Mesendoderm (in vitro differentiated cells): ENCODE data around the gene ZNF853.

Experiments
- DNase-seq: peaks from one replicate; pipeline ENCODE4 v3.0.0; 2013
- H2AK5ac ChIP-seq: 2 replicates; pipeline ENCODE4 v1.6.1; 2013; ENCODE audit warnings: low read length, inconsistent platforms
- H2BK120ac ChIP-seq: 2 replicates; pipeline ENCODE4 v1.6.1; 2013; ENCODE audit warnings: low read depth, mild to moderate bottlenecking, low read length, moderate library complexity, mixed read lengths
- H2BK15ac ChIP-seq: replicated peaks from 2 replicates; pipeline ENCODE4 v1.6.1; 2013; ENCODE audit warnings: low read depth, mild to moderate bottlenecking, moderate library complexity
- H2BK5ac ChIP-seq: 2 replicates; pipeline ENCODE4 v1.6.1; 2013; ENCODE audit warnings: low read length, inconsistent platforms
- H3K18ac ChIP-seq: 2 replicates; pipeline ENCODE4 v1.6.1; 2013; ENCODE audit warnings: mild to moderate bottlenecking, low read length, mixed read lengths
- H3K23ac ChIP-seq: one replicate; pipeline ENCODE4 v1.6.1; 2013; ENCODE audit warnings: low read length
- H3K27ac ChIP-seq: 2 replicates; pipeline ENCODE4 v1.5.1; 2013; ENCODE audit warnings: low read depth, mild to moderate bottlenecking, inconsistent platforms, low read length, moderate library complexity
- H3K27me3 ChIP-seq: 2 replicates; pipeline ENCODE4 v1.6.1; 2013; ENCODE audit warnings: low read length, control low read depth, mild to moderate bottlenecking, inconsistent platforms; ENCODE audit not compliant: insufficient read depth, poor library complexity
- H3K36me3 ChIP-seq: 2 replicates; pipeline ENCODE4 v1.6.1; 2013; ENCODE audit warnings: low read length, inconsistent platforms; ENCODE audit not compliant: control insufficient read depth, insufficient read depth
- H3K4ac ChIP-seq: one replicate; pipeline ENCODE4 v1.6.1; 2013; ENCODE audit warnings: low read depth, mild to moderate bottlenecking, low read length, moderate library complexity
- H3K4me1 ChIP-seq: 2 replicates; pipeline ENCODE4 v1.6.1; 2013; ENCODE audit warnings: low read depth, low read length, inconsistent platforms; ENCODE audit not compliant: control insufficient read depth
- H3K4me2 ChIP-seq: 2 replicates; pipeline ENCODE4 v1.6.1; 2013; ENCODE audit warnings: low read length
- H3K4me3 ChIP-seq: 2 replicates; pipeline ENCODE4 v1.5.1; 2013; ENCODE audit warnings: mild to moderate bottlenecking, low read length
- H3K56ac ChIP-seq: one replicate; pipeline ENCODE4 v1.6.1; 2013; ENCODE audit warnings: low read length
- H3K79me1 ChIP-seq: 2 replicates; pipeline ENCODE4 v1.6.1; 2013; ENCODE audit warnings: low read length, inconsistent platforms
- H3K79me2 ChIP-seq: 2 replicates; pipeline ENCODE4 v1.6.1; 2013; ENCODE audit warnings: mild to moderate bottlenecking, low read length; ENCODE audit not compliant: control insufficient read depth, insufficient read depth
- H3K9ac ChIP-seq: 2 replicates; pipeline ENCODE4 v1.6.1; 2013; ENCODE audit warnings: low read length, inconsistent platforms
- H4K5ac ChIP-seq: one replicate; pipeline ENCODE4 v1.6.1; 2013; ENCODE audit warnings: low read length
- H4K8ac ChIP-seq: one replicate; pipeline ENCODE4 v1.6.1; 2013; ENCODE audit warnings: low read depth, mild to moderate bottlenecking, control low read depth, low read length, moderate library complexity
- WGBS: extraction: QIAGEN DNeasy Blood & Tissue Kit; methylation state at CpG from one replicate; pipeline ENCODE4 v1.1.7; 2013; ENCODE audit warnings: low lambda C conversion rate, missing lambda C conversion rate; ENCODE audit not compliant: insufficient coverage; ENCODE audit errors: extremely low coverage; 5-methylcytosine and 5-hydroxymethylcytosine counted together

Gene ZNF853

DNA sequence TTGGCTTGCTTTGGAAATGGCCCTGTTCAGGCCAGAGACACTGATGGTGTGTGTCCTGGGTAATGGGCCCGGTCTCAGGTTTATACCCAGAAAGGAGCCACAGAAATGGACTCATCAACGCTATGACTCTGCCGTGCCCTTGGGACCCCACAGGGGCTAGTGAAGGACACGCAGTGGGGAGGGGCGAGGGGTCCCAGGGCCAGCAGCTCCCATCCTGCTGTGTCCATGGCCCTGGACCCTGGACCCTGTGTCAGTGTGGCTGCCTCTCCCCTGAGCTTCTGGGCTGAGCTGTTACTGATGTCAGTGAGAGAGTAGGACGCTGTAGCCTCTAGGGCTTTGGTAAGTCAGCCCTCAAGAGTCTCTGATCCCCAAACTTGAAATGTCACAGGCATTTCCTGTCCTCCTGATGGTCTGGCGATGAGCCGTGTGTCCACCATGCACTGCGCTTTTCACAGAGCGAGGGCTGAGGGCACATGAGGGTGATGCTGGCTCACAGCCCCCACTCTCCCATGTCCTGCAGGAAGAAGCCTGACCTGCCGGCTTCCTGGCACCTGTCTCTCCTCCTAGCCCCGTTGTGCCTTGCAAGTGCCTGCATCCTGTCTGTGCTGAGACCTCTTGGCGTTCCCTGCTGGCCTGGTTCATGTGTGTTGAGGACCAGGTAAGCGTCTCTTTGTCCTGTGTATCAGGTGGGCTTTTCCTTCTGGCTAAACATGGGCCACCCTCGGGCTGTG, 26.1 kb downstream of the ZNF853 start:
- H3K27ac ChIP-seq, result no peak overlapping the region
- no peak overlapping the region for H3K4ac ChIP-seq
- H3K18ac ChIP-seq, result no peak overlapping the region
- no peak overlapping the region for H4K5ac ChIP-seq
- no peak overlapping the region for H3K56ac ChIP-seq
- H3K36me3 ChIP-seq, result no peaks in the 10 kb centered on the region
- no peak for DNase-seq
- H3K4me1 ChIP-seq, result no peaks in the 10 kb centered on the region
- H3K79me1 ChIP-seq, result peaks cover 4% of the 10 kb centered on the region
- no peaks in the 10 kb centered on the region for H3K27me3 ChIP-seq
- H2BK120ac ChIP-seq, result no peak overlapping the region
- no peak overlapping the region for H3K23ac ChIP-seq
- no peak overlapping the region for H2AK5ac ChIP-seq
- no CpG with 5 or more reads among the region's 15 CpGs for WGBS
- no peak overlapping the region for H3K4me3 ChIP-seq
- no peak overlapping the region for H3K4me2 ChIP-seq
- no peak overlapping the region for H2BK5ac ChIP-seq
- H4K8ac ChIP-seq, result no peak overlapping the region
- H2BK15ac ChIP-seq, result no peak overlapping the region
- no peaks in the 10 kb centered on the region for H3K79me2 ChIP-seq
- no peak overlapping the region for H3K9ac ChIP-seq

DNA sequence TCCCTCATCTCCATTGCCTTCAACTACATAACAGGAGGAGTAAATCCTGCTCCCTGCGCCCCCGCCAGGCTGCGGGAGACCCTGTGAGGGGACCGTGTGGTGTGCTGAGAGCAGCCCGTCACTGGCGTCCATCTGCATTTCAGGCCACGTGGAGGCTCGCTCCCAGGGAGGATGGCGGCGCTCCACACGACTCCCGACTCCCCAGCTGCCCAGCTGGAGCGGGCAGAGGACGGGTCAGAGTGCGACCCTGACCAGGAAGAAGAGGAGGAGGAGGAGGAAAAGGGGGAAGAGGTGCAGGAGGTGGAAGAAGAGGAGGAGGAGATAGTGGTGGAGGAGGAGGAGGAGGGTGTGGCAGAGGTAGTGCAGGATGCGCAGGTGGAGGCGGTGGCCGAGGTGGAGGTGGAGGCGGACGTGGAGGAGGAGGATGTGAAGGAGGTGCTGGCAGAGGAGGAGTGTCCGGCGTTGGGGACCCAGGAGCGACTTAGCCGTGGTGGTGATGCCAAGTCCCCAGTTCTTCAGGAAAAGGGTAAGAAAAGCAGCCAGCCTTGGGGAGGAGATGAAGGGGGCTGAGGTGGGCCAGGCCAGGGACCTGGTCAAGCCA, 26.9 kb downstream of the ZNF853 start:
- DNase-seq, result no peak
- H3K79me1 ChIP-seq, result peaks cover 4% of the 10 kb centered on the region
- no peak overlapping the region for H2BK15ac ChIP-seq
- no CpG with 5 or more reads among the region's 24 CpGs for WGBS
- H3K9ac ChIP-seq, result no peak overlapping the region
- H3K79me2 ChIP-seq, result no peaks in the 10 kb centered on the region
- H3K56ac ChIP-seq, result no peak overlapping the region
- H3K4ac ChIP-seq, result no peak overlapping the region
- H3K23ac ChIP-seq, result no peak overlapping the region
- H3K27me3 ChIP-seq, result no peaks in the 10 kb centered on the region
- no peak overlapping the region for H2BK5ac ChIP-seq
- H3K4me1 ChIP-seq, result no peaks in the 10 kb centered on the region
- H3K18ac ChIP-seq, result no peak overlapping the region
- H3K4me3 ChIP-seq, result no peak overlapping the region
- no peak overlapping the region for H4K5ac ChIP-seq
- no peak overlapping the region for H3K27ac ChIP-seq
- no peak overlapping the region for H2AK5ac ChIP-seq
- no peak overlapping the region for H3K4me2 ChIP-seq
- H4K8ac ChIP-seq, result no peak overlapping the region
- H3K36me3 ChIP-seq, result no peaks in the 10 kb centered on the region
- no peak overlapping the region for H2BK120ac ChIP-seq

DNA sequence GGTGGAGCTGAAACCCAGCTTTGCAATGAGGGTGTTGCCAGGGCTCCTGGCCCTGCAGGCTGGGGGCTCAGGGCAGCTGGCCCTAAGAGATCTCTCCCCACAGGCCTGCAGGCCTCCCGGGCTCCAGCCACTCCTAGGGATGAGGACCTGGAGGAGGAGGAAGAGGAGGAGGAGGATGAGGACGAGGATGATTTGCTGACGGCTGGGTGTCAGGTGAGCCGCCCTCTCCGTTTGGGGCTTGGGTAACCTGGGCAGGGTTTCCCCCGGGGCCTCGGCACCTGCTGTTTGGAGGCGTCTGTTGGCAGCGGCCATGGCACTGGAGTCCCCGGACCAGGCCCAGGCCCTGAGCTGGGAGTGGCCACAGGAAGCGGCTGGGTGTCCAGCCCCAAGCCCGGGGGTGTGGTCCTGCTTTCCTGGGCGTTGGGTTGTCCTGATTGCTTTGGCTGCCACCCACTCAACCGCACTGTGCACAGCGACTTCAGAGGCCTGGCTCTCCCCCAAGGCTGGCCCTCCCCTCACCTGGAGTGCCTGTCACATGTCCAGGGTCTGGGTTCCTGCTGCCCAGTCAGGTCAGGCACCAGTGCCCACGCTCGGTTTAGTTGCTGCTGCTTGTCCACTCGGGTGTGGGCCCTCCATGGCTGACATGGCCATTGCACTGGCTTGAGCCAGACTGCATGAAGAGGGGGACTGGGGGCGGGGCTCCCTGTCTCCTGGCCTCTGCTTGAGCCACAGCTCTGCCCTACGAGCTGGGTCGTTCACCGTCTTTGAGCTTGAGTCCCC, 27.6 kb downstream of the ZNF853 start:
- H2BK120ac ChIP-seq, result no peak overlapping the region
- no peaks in the 10 kb centered on the region for H3K79me2 ChIP-seq
- H2BK5ac ChIP-seq, result no peak overlapping the region
- no peak overlapping the region for H3K4ac ChIP-seq
- H3K4me1 ChIP-seq, result no peaks in the 10 kb centered on the region
- H4K5ac ChIP-seq, result no peak overlapping the region
- H3K27ac ChIP-seq, result no peak overlapping the region
- H2BK15ac ChIP-seq, result no peak overlapping the region
- H3K56ac ChIP-seq, result no peak overlapping the region
- no peak for DNase-seq
- H3K4me2 ChIP-seq, result no peak overlapping the region
- H3K79me1 ChIP-seq, result peaks cover 4% of the 10 kb centered on the region
- no peak overlapping the region for H2AK5ac ChIP-seq
- H3K27me3 ChIP-seq, result no peaks in the 10 kb centered on the region
- no peak overlapping the region for H4K8ac ChIP-seq
- no peak overlapping the region for H3K9ac ChIP-seq
- H3K4me3 ChIP-seq, result no peak overlapping the region
- WGBS, result no CpG with 5 or more reads among the region's 22 CpGs
- no peaks in the 10 kb centered on the region for H3K36me3 ChIP-seq
- no peak overlapping the region for H3K18ac ChIP-seq
- no peak overlapping the region for H3K23ac ChIP-seq

DNA sequence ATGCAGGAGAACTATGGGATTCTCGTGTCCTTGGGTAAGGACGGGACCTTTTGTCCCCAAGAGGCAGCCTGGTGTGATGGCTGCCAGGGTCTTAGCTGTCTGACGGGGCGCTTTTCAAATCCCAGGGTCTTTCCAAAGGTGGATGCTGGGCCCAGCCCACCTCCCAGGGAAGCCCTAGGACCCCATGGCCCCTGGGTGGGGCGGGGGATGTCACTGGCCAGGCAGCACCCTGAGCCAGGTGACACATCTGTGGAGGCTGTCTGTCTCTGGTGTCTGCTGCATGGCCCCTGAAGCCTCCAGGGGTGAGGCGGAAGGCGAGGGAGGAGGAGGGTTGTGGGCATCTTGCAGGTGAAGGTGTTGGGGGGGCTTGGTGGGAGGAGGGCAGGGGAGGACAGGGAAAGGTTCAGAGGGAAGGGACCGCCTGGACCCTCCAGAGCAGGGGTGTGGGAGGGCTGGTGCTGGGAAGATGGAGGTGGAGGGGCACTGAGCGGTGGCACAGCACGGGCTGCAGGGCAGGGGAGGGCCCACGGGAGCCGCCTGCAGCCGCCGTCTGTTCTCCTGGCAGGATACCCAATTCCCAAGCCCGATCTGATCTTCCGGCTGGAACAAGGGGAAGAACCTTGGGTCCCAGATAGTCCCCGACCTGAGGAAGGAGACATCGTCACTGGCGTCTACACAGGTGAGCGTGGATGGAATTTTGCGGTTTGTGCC, 28.7 kb downstream of the ZNF853 start:
- Histone ChIP-seq H3K4ac (no peak overlapping the region), H4K8ac (no peak overlapping the region), H2BK15ac (no peak overlapping the region), H2AK5ac (no peak overlapping the region), H3K27ac (no peak overlapping the region), H3K79me1 (peaks cover 4% of the 10 kb centered on the region), H3K4me2 (no peak overlapping the region), H3K36me3 (no peaks in the 10 kb centered on the region), H4K5ac (no peak overlapping the region), H3K4me1 (no peaks in the 10 kb centered on the region), H3K79me2 (no peaks in the 10 kb centered on the region), H3K18ac (no peak overlapping the region), H3K56ac (no peak overlapping the region), H3K27me3 (no peaks in the 10 kb centered on the region), H3K4me3 (no peak overlapping the region), H3K9ac (no peak overlapping the region), H2BK120ac (no peak overlapping the region), H2BK5ac (no peak overlapping the region), H3K23ac (no peak overlapping the region)
- DNase-seq, result no peak
- no CpG with 5 or more reads among the region's 21 CpGs for WGBS

DNA sequence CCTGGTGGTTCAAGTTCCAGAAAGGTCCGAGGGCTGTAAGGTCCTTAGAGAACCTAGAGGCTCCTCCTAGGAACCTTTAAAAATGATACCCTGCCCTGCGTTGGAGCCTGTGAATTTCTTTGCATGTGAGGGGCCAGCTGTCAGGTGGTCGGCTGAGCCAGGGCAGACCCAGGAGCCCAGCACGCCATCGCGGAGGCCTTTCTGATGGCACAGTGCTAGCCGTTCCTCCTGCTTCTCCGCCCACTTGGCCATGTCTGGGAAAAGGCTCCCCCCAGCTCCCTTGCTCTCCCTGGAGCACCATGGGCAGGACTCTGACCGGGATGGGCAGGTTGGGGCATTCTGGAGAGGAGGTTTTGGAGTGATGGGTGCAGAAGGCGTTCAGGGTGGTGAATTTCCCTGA, 29.3 kb downstream of the ZNF853 start:
- H2BK15ac ChIP-seq, result no peak overlapping the region
- no peaks in the 10 kb centered on the region for H3K36me3 ChIP-seq
- H3K27me3 ChIP-seq, result no peaks in the 10 kb centered on the region
- H3K27ac ChIP-seq, result no peak overlapping the region
- H3K79me2 ChIP-seq, result no peaks in the 10 kb centered on the region
- H3K9ac ChIP-seq, result no peak overlapping the region
- no peak overlapping the region for H2AK5ac ChIP-seq
- H3K79me1 ChIP-seq, result peaks cover 2% of the 10 kb centered on the region
- no peak overlapping the region for H2BK120ac ChIP-seq
- H3K4me3 ChIP-seq, result no peak overlapping the region
- no CpG with 5 or more reads among the region's 10 CpGs for WGBS
- H3K4me1 ChIP-seq, result no peaks in the 10 kb centered on the region
- H3K18ac ChIP-seq, result no peak overlapping the region
- no peak overlapping the region for H3K56ac ChIP-seq
- H3K4ac ChIP-seq, result no peak overlapping the region
- H3K4me2 ChIP-seq, result no peak overlapping the region
- no peak overlapping the region for H4K8ac ChIP-seq
- H3K23ac ChIP-seq, result no peak overlapping the region
- no peak overlapping the region for H4K5ac ChIP-seq
- no peak for DNase-seq
- no peak overlapping the region for H2BK5ac ChIP-seq
